CD14-positive monocyte (primary cell): ENCODE data around the gene TEX261. TPM values are rescaled to one million over a fixed set of nuclear protein-coding genes. Genes with fewer than 3 reads are reported as not detected.

ENCODE experiments used
- DNase-seq, 3 donors: peaks; one replicate each; pipeline ENCODE4 v3.0.0-alpha.2; 2011 to 2022
- H2AFZ ChIP-seq: 2 replicates; pipeline ENCODE4 v1.6.0; 2012; ENCODE audit warnings: mild to moderate bottlenecking, low read depth, low read length, inconsistent platforms; ENCODE audit not compliant: insufficient read depth, poor library complexity, severe bottlenecking
- H3K27ac ChIP-seq, 2 donors: 1 replicate in 1 of 2; 2 replicates in 1 of 2; pipeline ENCODE4 v1.5.1; 2012 to 2013; ENCODE audit warnings: low read length in 2 of 2, control low read depth in 1 of 2, inconsistent platforms in 1 of 2, low read depth in 1 of 2, mild to moderate bottlenecking in 1 of 2
- H3K27me3 ChIP-seq, 2 donors: one replicate each; pipeline versions ENCODE4 v1.6.0 to v1.6.1; 2011 to 2013; ENCODE audit warnings: low read length in 2 of 2; ENCODE audit not compliant: control insufficient read depth in 2 of 2, insufficient read depth in 2 of 2
- H3K36me3 ChIP-seq, 2 donors: replicated peaks in 1 of 2; 1 replicate in 1 of 2; 2 replicates in 1 of 2; pipeline versions ENCODE4 v1.5.1 to v1.6.1; 2012 to 2013; ENCODE audit warnings: low read length in 2 of 2, control low read depth in 1 of 2, inconsistent platforms in 1 of 2, mild to moderate bottlenecking in 1 of 2; ENCODE audit not compliant: insufficient read depth in 2 of 2, control insufficient read depth in 1 of 2
- H3K4me1 ChIP-seq, 2 donors: 1 replicate in 1 of 2; 2 replicates in 1 of 2; pipeline versions ENCODE4 v1.5.1 to v1.6.1; 2012 to 2013; ENCODE audit warnings: low read length in 2 of 2, control low read depth in 1 of 2, inconsistent platforms in 1 of 2, mild to moderate bottlenecking in 1 of 2, moderate library complexity in 1 of 2; ENCODE audit not compliant: insufficient read depth in 2 of 2, control insufficient read depth in 1 of 2
- H3K4me2 ChIP-seq: replicated peaks from 2 replicates; pipeline ENCODE3; 2012; ENCODE audit warnings: low read length, moderate library complexity, mild to moderate bottlenecking; ENCODE audit not compliant: poor library complexity, severe bottlenecking; ENCODE audit errors: extremely low read depth
- H3K4me3 ChIP-seq, 3 experiments: fragments of 200-600 bp in 1 of 3; sonication (generic) in 1 of 3; replicated peaks in 1 of 3; 1 replicate in 2 of 3; 2 replicates in 1 of 3; pipeline ENCODE4 v1.5.1; 2011 to 2013; ENCODE audit warnings: low read length in 3 of 3, mild to moderate bottlenecking in 3 of 3, control low read depth in 2 of 3, low read depth in 2 of 3, inconsistent platforms in 1 of 3, moderate library complexity in 1 of 3
- H3K79me2 ChIP-seq: 2 replicates; pipeline ENCODE4 v1.6.0; 2012; ENCODE audit warnings: mild to moderate bottlenecking, control low read depth, inconsistent platforms, low read length, moderate library complexity; ENCODE audit not compliant: insufficient read depth
- H3K9ac ChIP-seq: 2 replicates; pipeline ENCODE4 v1.6.0; 2017; ENCODE audit warnings: low read length, mild to moderate bottlenecking; ENCODE audit not compliant: insufficient read depth, poor library complexity, severe bottlenecking
- H3K9me3 ChIP-seq, 2 donors: replicated peaks in 1 of 2; 1 replicate in 1 of 2; 2 replicates in 1 of 2; pipeline versions ENCODE4 v1.5.1 to v1.6.1; 2012 to 2013; ENCODE audit warnings: low read length in 2 of 2, control low read depth in 1 of 2; ENCODE audit not compliant: control insufficient read depth in 1 of 2, insufficient read depth in 1 of 2
- H4K20me1 ChIP-seq: 2 replicates; pipeline ENCODE4 v1.6.0; 2012; ENCODE audit warnings: mild to moderate bottlenecking, low read length, control low read depth, moderate library complexity; ENCODE audit not compliant: insufficient read depth
- H3K27ac Mint-ChIP-seq, 7 donors: one replicate each; pipeline ENCODE4 v1.8.0; 2020; ENCODE audit warnings: mild to moderate bottlenecking in 7 of 7, mixed read lengths in 7 of 7, moderate library complexity in 6 of 7, inconsistent platforms in 2 of 7
- H3K27me3 Mint-ChIP-seq, 3 donors: one replicate each; pipeline ENCODE4 v1.8.0; 2021 to 2022; ENCODE audit warnings: low read depth in 3 of 3, mild to moderate bottlenecking in 3 of 3, mixed read lengths in 3 of 3, moderate library complexity in 3 of 3, inconsistent platforms in 1 of 3
- H3K36me3 Mint-ChIP-seq, 2 donors: one replicate each; pipeline ENCODE4 v1.8.0; 2020; ENCODE audit warnings: mixed read lengths in 2 of 2, inconsistent platforms in 1 of 2, mild to moderate bottlenecking in 1 of 2
- H3K4me1 Mint-ChIP-seq: one replicate; pipeline ENCODE4 v1.8.0; 2020; ENCODE audit warnings: mild to moderate bottlenecking, mixed read lengths
- H3K4me3 Mint-ChIP-seq, 2 donors: one replicate each; pipeline ENCODE4 v1.8.0; 2020; ENCODE audit warnings: mild to moderate bottlenecking in 2 of 2, mixed read lengths in 2 of 2, moderate library complexity in 1 of 2
- H3K9me3 Mint-ChIP-seq, 7 donors: one replicate each; pipeline ENCODE4 v1.8.0; 2020 to 2022; ENCODE audit warnings: mixed read lengths in 7 of 7, mild to moderate bottlenecking in 6 of 7, moderate library complexity in 6 of 7, inconsistent platforms in 2 of 7
- WGBS: methylation state at CpG from one replicate; pipeline ENCODE4 v1.1.5; 2013; ENCODE audit warnings: missing lambda C conversion rate; ENCODE audit not compliant: insufficient coverage; 5-methylcytosine and 5-hydroxymethylcytosine counted together
- intact Hi-C, 2 donors: fragments of 100-400 bp; cut with micrococcal nuclease; formaldehyde crosslinking; loops; one replicate each; pipeline versions ENCODE4 v1.15.0 to v1.15.1; 2023
- polyA plus RNA-seq, 3 donors: library from polyadenylated mRNA; depleted of rRNA in 1 of 3; unstranded in 2 of 3; stranded (reverse) in 1 of 3; fragments of 300-500 nt in 2 of 3; fragments of >200 nt in 1 of 3; fragmentation: Illumina TruSeq in 2 of 3; gene quantifications; 1 replicate in 2 of 3; 2 replicates in 1 of 3; pipeline ENCODE4 v1.2.3, GENCODE V29; 2012 to 2021
- TF ChIP-seq, protein P1 (sequence below): fragments of 200-600 bp; IDR thresholded peaks from one replicate; pipeline ENCODE4 v1.8.0; 2022; ENCODE audit warnings: antibody characterized with exemption, mild to moderate bottlenecking

TEX261 gene
- polyA plus RNA-seq, 3 donors: 20.1 to 32.2 (median 30.6) TPM

DNA sequence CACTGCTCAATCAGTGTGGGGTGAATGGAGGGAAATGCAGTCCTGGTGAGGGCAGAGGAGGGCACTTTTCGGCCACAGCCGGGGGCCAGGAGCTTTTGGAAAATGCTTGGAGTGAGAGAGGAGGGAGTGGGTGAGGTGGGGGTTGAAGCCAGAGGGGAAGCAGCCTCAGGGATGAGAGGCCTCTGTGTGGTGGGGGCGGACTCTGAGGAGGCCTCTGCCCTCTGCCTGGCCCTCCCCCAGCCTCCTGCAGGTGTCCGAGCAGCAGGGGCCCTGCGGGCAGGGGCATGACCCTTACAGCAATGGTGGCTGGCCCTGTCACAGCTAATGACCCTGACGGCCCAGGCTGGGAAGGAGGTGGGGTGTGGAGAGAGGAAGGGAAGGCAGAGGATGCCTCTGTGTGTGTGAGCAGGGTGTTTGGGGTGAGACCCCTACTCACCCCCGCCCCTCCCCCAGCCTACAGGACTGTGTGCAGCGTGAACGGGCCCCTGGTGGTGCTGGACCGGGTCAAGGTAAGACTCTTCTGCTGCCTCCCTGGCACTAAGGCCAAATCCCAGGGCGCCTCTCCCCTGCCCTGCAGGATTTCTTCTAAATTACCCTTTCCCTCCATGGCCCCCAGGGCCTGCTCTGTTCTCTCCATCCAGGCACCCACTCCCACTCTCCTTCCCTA, 51.3 kb downstream of the TEX261 start:
- no peak overlapping the region for H3K9ac ChIP-seq
- H3K4me2 ChIP-seq: no peak overlapping the region
- H3K27me3 ChIP-seq: peaks cover 8 to 27% of the 10 kb centered on the region in 2 donors
- no peak overlapping the region for H3K27ac Mint-ChIP-seq
- no peaks in the 10 kb centered on the region for H3K79me2 ChIP-seq
- H3K4me3 Mint-ChIP-seq: no peak overlapping the region
- peaks cover 31 to 50% (median 37%) of the 10 kb centered on the region in 3 donors for H3K27me3 Mint-ChIP-seq
- peaks cover 3 to 4% of the 10 kb centered on the region in 2 donors for H3K4me1 ChIP-seq
- no peak for DNase-seq
- peaks cover 9% of the 10 kb centered on the region for H3K4me1 Mint-ChIP-seq
- no peaks in the 10 kb centered on the region for H3K9me3 ChIP-seq
- no peaks in the 10 kb centered on the region for H3K36me3 ChIP-seq
- H3K4me3 ChIP-seq: no peak overlapping the region
- H2AFZ ChIP-seq: no peak overlapping the region
- 96% methylated on average over 7 of the region's 11 CpGs for WGBS
- peaks cover 0 to 2% (median 0%) of the 10 kb centered on the region in 7 donors for H3K9me3 Mint-ChIP-seq
- TF ChIP-seq, protein P1, sequence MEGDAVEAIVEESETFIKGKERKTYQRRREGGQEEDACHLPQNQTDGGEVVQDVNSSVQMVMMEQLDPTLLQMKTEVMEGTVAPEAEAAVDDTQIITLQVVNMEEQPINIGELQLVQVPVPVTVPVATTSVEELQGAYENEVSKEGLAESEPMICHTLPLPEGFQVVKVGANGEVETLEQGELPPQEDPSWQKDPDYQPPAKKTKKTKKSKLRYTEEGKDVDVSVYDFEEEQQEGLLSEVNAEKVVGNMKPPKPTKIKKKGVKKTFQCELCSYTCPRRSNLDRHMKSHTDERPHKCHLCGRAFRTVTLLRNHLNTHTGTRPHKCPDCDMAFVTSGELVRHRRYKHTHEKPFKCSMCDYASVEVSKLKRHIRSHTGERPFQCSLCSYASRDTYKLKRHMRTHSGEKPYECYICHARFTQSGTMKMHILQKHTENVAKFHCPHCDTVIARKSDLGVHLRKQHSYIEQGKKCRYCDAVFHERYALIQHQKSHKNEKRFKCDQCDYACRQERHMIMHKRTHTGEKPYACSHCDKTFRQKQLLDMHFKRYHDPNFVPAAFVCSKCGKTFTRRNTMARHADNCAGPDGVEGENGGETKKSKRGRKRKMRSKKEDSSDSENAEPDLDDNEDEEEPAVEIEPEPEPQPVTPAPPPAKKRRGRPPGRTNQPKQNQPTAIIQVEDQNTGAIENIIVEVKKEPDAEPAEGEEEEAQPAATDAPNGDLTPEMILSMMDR: no peak
- H3K27ac ChIP-seq: no peak overlapping the region
- peaks cover 0 to 5% of the 10 kb centered on the region in 2 donors for H3K36me3 Mint-ChIP-seq
- no peaks in the 10 kb centered on the region for H4K20me1 ChIP-seq
- intact Hi-C loops: no loop called here

GRCh38 chr2:70942396-70943204, 52.1 kb downstream of the TEX261 start:
- H3K27me3 Mint-ChIP-seq: peaks cover 24 to 44% (median 29%) of the 10 kb centered on the region in 3 donors

More at GRCh38 chr2:70942396-70943204, 52.1 kb downstream of the TEX261 start:
- Mint-ChIP-seq H3K4me1 (peaks cover 3% of the 10 kb centered on the region), H3K9me3 (no peaks in the 10 kb centered on the region), H3K36me3 (no peaks in the 10 kb centered on the region), H3K4me3 (no peak overlapping the region), H3K27ac (no peak overlapping the region)
- Histone ChIP-seq H3K27ac (no peak overlapping the region), H3K36me3 (no peaks in the 10 kb centered on the region), H3K4me3 (no peak overlapping the region), H3K4me2 (no peak overlapping the region), H3K27me3 (peaks cover 4 to 23% of the 10 kb centered on the region in 2 donors), H3K9me3 (no peaks in the 10 kb centered on the region), H3K79me2 (no peaks in the 10 kb centered on the region), H3K4me1 (no peaks in the 10 kb centered on the region), H3K9ac (no peak overlapping the region), H4K20me1 (no peaks in the 10 kb centered on the region), H2AFZ (no peak overlapping the region)
- TF ChIP-seq, protein P1: no peak
- intact Hi-C loops: no loop called here
- 63% methylated on average over 2 of the region's 6 CpGs for WGBS
- no peak for DNase-seq
